ENCODE measurements around the gene ZNF154.
"Not testable (repeated sequence)": the region's sequence is repeated elsewhere in the genome, so short reads cannot be mapped to it uniquely, and the experiment has no call there.

The ZNF154 gene

GRCh38 chr19:57708641-57709361, at the start of gene ZNF154:
TSS of gene ZNF154 (minus strand) at chr19:57709204. CDS start at chr19:57708971, 233 bp downstream.
- DNase-seq, result peak; percentile 76

DNA sequence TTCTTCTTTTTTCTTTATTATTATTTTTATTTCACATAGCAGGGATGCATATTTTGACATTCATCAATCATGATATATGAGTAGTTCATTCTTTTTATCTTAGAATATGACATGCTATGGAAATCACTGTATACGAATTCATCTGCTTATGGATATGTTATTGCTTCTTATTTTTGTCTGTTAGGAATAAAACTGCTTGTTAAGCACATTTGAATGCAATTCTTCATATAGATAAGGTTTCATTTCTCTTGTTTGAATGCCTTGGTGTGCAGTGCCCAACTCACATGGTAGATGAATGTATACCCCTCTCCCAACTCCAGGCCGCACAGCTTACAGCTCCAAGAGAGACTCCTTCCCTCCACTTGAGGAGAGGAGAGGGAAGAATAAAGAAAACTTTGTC, 48.9 kb upstream of the ZNF154 start:
- DNase-seq, result no peak

DNA sequence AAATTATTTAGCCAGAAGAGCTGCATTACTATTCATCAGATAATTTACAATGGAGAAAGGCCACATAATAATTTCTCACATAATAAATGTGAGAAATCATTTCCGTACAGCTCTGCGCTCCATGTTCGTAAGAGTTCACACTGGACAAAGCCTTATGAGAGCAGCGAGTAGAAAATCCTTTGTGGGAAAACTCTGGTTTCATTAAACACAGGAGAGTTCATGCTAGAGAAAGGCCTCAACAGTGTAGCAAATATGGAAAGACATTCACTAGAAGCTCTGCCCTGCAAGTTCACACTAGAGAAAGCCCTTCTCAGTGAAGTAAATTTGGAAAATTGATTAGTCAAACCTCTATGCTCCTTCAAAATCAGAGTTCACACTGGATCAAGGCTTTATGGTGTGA, 46.0 kb upstream of the ZNF154 start:
- DNase-seq, result no peak

DNA sequence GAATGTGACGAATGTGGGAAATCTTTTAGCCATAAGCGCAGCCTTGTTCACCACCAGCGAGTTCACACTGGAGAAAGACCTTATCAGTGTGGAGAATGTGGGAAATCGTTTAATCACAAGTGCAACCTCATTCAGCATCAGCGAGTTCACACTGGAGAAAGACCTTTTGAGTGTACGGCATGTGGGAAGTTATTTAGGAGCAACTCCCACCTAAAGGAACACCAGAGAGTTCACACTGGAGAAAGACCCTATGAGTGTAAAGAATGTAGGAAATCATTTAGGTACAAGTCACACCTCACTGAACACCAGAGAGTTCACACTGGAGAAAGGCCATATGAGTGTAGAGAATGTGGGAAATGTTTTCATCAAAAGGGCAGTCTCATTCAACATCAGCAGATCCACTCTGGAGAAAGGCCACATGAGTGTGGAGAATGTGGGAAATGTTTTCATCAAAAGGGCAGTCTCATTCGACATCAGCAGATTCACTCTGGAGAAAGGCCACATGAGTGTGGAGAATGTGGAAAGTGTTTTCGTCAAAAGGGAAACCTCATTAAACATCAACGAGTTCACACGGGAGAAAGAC, 45.2 kb upstream of the ZNF154 start:
- DNase-seq, result no peak

DNA sequence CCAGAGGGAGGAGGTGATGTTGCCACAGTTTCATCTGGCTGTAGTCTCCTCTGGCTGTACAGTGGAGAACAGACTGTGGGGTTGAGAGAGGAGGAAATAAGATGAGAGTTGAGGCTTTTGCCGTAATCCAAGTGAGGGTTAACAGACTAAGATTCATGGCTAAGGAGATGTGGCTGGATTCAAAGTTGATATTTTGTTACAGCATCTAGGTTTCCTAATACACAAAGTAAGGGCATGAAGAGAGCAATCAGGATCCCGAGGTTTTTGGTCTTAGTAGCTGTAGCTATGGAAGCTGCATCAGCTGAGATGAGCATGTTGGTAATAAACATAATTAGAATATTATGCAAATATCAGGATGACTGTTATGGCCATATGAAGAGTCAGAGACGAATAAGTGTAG, 39.0 kb upstream of the ZNF154 start:
- no peak for DNase-seq

DNA sequence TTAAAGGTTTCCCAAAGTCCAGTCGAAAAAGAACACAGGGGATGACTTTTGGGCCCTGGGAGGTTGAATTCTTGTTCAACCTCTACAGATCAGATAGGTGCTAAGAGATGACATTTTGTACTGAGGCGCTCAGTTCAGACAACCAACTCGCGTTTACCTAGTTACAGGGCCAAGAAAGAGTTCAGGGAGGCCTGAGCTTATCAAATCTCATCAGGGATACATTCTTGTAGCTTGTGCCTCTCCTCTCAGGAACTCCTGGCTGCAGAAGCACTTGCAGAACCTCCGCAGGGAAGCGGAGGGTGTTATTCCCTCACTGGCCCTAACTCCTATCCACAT, 38.4 kb upstream of the ZNF154 start:
- DNase-seq, result no peak

DNA sequence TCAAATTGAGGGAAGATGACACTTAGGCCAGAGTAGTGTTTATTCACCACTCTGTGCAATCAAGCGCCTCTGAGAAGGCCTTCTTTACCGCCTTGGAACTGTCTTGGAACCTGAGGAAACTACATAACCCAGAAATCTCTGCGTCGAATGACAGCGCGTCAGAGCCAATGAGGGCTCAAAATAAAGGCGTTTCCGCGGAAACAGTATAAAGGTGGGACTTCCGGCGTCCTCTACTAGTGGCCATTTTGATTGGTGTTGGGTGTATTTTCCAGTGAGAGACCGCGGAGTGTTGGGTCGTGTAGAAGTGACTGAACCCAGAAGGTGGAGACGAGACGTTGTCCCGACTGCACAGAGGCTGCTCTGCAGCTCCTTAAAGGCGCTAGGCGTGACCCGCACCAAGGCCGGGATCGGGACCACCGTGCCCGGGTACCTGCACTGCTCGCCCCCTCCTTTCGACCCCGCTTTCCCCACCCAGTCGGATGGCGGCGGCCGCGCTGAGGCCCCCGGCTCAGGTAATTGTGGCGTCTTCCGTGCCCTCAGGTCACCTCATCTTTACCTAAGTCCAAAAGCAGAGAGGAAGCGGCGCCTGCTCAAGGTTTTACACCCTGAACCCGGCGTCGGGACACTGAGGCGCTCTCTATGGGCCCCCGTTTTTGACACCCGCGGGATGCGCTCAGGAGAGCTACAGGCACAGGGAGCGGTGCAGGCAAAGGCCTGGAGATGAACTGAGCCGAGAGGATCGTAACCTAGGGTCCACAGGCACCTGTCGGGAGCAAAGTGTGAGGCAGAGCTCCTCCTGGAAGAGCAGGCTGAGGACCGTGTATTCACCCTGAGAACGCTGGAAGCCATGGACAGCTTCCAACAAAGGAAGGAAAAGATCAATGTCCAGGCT, 37.8 kb upstream of the ZNF154 start, which contains the start of gene ZNF776:
Gene ZNF776 (plus strand): TSS at position 236 of the 892 bp plus-strand sequence. CDS start 244 bp downstream, at position 480.
- peak; percentile 91 for DNase-seq

DNA sequence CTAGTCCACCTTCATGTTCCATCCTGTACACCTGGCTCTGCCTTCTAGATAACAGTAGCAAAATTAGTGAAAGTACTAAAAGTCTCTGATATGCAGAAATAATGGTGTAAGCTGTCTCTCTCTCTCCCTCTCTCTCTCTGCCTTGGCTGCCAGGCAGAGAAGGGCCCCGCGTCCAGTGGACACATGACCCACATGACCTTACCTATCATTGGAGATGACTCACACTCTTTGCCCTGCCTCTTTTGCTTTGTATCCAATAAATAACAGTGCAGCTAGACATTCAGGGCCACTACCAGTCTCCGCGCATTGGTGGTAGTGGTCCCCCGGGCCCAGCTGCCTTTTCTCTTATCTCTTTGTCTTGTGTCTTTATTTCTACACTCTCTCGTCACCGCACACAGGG, 29.8 kb upstream of the ZNF154 start:
- DNase-seq, result not testable (repeated sequence)

- peak; percentile 30 for DNase-seq
Measured at GRCh38 chr19:57738320-57738719, 29.3 kb upstream of the ZNF154 start.

GRCh38 chr19:57720878-57721277, 11.9 kb upstream of the ZNF154 start:
- DNase-seq, result no peak

GRCh38 chr19:57719901-57720519, 11.0 kb upstream of the ZNF154 start:
- no peak for DNase-seq

GRCh38 chr19:57719424-57719823, 10.4 kb upstream of the ZNF154 start:
- DNase-seq, result no peak

GRCh38 chr19:57712222-57712621, 3.2 kb upstream of the ZNF154 start:
- no peak for DNase-seq

DNA sequence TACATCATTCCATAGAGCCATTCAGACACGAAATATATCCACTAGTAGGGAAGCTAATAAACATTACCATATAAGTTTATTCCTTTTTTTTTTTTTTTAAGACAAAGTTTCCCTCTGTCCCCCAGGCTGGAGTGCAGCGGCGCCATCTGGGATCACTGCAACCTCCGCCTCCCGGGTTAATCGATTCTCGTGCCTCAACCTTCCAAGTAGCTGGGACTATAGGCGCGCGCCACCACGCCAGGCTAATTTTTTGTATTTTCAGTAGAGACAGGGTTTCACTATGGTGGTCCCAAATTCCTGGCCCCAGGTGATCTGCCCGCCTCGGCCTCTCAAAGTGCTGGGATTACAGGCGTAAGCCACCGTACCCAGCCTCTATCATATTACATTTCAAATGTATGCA, 612 bp upstream of the ZNF154 start:
- DNase-seq, result no peak

DNA sequence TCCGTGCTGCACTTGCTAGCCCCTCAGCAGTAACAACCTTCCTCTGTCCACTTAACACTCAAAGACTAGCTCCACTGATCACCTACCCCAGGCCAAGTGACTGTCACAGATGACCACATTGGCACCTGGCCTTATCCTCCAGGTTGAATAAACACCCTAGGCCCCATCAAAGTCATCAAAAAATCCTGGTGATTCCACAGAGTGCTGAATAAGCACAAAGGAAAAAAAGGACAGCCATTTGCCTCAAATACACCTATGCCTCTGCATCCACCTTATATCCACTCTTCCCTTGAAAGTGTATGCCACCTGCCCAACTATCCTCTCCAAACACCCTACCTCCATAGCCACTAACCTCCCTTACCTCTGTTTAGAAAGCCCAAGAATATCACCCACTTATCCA, 2.7 kb downstream of the ZNF154 start:
- no peak for DNase-seq

- no peak for DNase-seq
Measured at GRCh38 chr19:57701625-57702024, 7.4 kb downstream of the ZNF154 start.

- DNase-seq, result no peak
Measured at GRCh38 chr19:57689750-57690149, 19.3 kb downstream of the ZNF154 start.

- no peak for DNase-seq
Measured at GRCh38 chr19:57688011-57688763, 20.8 kb downstream of the ZNF154 start.

DNA sequence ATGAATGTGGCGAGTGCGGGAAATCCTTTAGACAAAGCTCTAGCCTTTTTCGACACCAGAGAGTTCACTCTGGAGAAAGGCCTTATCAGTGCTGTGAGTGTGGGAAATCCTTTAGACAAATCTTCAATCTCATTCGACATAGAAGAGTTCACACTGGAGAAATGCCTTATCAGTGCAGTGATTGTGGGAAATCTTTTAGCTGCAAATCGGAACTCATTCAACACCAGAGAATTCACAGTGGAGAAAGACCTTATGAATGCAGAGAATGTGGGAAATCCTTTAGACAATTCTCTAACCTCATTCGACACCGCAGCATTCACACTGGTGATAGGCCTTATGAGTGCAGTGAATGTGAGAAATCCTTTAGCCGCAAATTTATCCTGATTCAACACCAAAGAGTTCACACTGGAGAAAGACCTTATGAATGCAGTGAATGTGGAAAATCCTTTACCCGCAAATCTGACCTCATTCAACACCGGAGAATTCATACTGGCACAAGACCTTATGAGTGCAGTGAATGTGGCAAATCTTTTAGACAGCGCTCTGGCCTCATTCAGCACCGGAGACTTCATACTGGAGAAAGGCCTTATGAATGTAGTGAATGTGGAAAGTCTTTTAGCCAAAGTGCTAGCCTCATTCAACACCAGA, 21.5 kb downstream of the ZNF154 start:
- DNase-seq, result no peak

DNA sequence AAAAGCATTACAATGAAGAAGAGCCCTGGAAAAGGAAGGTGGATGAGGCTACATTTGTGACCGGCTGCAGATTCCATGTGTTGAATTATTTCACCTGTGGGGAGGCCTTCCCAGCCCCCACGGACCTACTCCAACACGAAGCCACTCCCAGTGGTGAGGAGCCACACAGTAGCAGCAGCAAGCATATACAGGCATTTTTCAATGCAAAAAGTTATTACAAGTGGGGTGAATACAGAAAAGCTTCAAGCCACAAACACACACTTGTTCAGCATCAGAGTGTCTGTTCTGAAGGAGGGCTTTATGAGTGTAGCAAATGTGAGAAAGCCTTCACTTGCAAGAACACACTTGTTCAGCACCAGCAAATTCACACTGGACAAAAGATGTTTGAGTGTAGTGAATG, 22.3 kb downstream of the ZNF154 start:
- no peak for DNase-seq

DNA sequence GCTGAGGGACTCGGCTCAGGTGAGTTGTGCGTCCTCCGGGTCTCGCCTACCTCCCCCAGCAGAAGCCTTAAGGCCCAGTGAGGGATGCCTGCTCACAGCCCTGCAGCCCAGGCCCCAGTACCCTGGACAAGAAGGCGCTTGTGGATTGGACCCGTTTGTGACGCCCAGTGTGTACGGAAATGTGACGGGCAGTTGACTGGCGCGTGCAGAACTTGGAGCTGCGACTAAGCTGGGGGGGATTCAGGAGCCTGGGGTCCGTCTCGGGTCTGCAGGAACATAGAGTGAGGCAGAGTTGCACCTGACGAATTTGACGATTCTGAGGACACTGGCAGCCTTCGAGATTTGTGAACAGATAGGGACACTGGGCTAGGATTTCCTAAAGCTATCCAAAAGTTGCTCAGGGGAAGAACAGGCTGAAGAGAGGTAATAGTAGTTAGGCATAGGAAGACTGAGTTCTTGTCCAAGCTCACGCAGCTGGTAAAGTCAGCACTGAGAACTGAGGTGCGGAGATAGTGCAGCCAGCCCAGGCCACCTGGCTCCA, 26.7 kb downstream of the ZNF154 start:
- DNase-seq, result no peak

DNA sequence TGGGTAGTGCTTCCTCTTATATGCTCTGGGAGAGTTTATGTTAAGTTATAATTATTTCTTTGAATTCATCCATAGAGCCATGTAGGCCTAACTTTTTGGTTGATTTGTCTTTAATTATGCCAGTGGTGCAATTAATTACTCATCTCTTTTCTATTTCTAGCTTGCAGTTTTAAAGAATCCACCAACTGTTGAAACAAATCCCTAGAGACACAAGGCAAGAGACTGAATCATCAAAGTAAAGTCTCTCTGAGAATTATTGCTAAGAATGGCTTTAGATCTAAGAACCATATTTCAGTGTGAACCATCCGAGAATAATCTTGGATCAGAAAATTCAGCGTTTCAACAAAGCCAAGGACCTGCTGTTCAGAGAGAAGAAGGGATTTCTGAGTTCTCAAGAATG, 33.1 kb downstream of the ZNF154 start:
- DNase-seq, result no peak

Data from CD4-positive, alpha-beta T cell treated with Interleukin-4 for 4 hours (primary cell).